HG03520 (cell line): ENCODE results near the gene RHBDF1.
A peak's percentile ranks its signal among the peaks of the same experiment; 100 is the strongest.

ENCODE experiments used
- ATAC-seq: cut with Tn5 transposase; IDR thresholded peaks from one replicate; pipeline ENCODE4 v1.9.1; 2021; ENCODE audit warnings: mild to moderate bottlenecking, moderate library complexity; ENCODE audit not compliant: unreplicated experiment

Gene RHBDF1

GRCh38 chr16:92431-93339 lies 20.3 kb upstream of the RHBDF1 start:
- no peak for ATAC-seq

DNA sequence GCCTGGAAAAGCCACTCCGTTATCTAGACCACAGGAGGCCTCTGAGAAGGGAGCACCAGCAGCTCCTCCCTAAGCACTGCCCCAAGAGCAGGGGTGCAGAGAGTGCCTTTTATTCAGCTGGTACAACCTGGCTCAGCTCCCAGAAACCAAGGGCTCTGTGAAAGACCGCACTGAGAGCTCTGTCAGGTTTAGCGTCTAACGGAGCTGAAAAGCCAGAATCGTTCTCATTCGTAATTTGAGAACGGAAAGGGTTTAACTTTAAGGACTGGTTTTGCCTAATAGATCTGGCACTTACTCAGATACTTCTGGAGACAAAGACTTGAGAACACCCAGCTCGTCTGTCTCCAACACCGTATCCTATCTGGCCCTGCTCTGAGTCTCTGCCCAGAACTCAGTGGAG lies 19.1 kb upstream of the RHBDF1 start:
- ATAC-seq, result no peak

DNA sequence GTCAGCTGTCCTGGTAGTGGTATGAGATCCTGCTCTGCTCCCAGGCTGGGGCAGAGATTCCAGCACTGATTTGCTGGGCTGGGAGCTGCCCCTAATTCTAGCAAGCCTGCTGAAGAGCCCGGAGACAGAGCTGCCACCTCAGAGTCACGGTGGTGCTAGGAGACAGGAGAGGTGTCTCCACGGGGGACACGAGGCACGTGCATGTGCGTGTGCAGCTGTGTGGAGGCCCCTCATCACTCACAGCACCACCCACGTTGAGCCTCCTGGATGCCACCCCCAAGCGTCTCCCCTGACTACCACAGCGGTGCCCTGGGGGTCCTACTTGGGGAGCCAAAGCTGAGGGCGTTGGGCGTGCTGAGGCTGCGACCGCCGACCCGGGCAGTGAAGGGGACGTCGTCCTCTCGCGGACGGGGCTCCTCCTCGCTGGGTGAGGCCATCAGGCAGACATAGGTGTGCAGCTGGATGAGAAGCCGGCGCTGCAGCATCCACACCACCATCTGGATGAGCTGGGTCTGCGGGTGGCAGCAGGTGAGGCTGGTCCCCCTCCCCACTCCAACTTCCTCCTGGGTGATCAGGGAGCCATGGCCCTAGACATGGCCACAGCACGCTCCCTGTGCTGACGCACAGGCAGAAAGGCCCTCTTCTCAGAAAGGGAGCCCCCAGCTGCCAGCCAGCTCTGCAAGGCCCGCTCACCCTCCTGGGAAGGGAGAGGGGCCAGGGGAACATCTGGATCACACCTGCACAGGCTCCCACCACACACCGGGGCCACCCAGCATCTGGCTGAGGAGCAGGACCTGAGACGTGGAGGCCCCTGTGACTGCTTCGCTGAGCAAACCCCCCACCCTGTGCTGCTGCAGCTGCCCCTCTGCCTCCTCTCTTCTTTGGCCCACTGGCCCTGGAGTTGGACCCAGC lies 17.2 kb upstream of the RHBDF1 start:
- no peak for ATAC-seq

- no peak for ATAC-seq
These were observed 16.2 kb upstream of the RHBDF1 start for GRCh38 chr16:88613-89012.

GRCh38 chr16:86483-86952 lies 14.1 kb upstream of the RHBDF1 start:
- ATAC-seq, result no peak

GRCh38 chr16:85865-86264 lies 13.4 kb upstream of the RHBDF1 start:
- ATAC-seq, result no peak

DNA sequence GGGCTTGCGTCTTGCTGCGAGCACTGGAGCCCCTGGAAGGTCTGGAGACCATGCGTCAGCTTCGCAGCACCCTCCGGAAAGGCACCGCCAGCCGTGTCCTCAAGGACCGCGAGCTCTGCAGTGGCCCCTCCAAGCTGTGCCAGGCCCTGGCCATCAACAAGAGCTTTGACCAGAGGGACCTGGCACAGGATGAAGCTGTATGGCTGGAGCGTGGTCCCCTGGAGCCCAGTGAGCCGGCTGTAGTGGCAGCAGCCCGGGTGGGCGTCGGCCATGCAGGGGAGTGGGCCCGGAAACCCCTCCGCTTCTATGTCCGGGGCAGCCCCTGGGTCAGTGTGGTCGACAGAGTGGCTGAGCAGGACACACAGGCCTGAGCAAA lies 13.0 kb upstream of the RHBDF1 start:
- no peak for ATAC-seq

DNA sequence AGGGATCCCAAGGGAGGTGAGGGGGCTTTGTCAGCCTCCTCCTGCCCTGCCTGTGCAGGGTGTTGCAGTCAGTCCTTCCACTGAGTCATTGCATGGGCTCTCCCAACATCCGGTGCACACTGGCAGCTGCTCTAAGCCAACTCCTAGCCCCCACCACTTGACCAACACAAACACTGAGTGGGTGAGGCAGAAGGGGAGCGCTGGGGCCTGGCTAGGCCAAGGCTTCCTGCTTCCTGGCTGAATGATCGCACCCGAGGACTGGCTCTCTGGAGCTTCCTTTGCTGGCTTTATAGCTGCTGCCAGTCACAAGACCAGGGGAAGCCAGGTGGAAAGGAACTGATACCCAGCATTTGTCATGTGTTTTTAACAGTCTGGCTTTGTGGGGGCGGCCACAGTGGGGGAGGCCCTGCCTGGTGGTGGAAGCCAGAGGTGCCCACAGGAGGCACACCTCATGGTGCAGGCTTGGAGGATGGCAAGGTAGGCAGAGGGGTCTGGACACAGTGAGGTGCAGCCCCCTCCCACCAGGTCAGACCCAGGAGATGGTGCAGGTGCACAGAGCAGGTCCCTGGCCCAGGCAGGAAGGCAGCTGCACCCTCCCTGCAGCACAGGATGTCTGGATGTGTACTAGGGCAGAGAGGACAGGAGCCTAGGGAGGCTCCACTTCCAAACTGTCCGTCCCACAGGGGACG lies 12.4 kb upstream of the RHBDF1 start:
- ATAC-seq, result no peak

DNA sequence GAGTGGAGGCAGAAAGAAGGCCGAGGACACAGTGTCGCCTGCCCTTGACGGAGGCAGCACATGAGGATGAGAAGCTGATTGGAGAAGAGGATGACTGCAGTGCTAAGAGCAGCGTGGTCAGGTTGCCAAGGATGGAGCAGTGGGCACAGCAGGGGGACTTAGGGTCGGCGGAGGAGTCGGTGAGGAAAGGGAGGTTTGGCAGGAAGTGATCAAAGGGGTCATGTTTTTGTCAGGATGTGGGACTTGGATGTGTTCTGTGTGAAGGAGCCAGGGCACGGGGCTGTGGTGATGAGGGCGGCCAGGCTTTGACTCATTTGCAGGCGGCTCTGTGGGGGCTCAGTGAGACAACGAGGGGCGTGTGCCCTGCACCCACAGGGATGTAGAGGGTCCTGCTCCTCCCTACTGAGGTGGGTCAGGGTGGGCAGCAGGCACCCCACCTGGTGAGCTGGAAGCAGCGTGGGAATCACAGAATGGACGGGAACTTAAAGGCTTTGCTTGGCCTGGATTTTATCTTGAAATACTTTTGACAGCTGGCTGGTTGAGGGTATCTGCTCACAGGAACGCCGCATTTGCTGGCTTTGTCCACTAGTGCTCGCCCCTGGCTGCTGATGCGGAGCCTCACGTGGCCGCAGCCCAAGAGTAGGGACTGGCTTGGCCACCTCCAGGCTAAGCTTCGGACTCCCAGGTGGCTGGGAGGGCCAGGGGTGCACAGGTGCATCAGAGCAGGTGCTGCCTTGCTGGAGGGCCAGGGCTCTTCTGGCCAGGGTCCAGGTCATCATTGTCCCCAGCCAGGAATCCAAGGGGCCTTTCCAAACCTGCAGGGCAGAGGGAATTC lies 11.6 kb upstream of the RHBDF1 start:
- no peak for ATAC-seq

GRCh38 chr16:83060-83603 lies 10.7 kb upstream of the RHBDF1 start:
- no peak for ATAC-seq

GRCh38 chr16:79151-80054 lies 7.0 kb upstream of the RHBDF1 start:
- ATAC-seq, result no peak

DNA sequence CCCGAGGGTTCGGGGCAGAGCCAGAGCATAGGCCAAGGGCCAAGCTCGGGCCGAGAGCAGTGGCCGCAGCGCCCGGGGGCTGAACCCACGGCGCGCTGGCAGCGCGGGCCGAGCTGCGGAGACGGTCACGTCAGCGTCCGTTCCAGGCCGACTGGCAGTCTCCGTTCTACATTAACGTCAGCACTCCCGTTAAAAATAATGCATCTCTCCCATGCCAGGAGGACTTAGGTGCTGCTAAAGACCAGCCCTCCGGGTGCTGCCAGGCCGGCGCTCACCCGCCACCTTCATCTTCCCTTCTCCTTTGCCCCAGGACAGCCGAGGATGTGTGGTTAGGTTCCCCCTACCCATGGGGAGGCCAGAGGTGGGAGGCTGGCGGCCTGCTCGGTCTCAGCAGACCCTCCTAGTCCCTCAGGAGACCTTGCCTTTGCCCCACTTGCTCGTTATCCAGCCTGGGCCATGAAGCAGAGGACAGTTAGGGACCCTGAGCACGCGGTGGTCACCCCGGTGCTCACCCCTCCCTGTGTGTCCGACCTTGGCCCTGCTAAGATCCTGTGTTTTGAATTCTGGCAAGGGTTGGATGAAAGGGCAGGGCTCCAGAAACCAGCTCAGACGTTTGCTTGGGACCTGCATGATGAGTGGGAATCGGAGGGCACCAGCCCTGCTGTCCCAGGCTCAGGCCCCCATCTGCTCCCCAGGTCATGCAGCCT lies 6.2 kb upstream of the RHBDF1 start:
- ATAC-seq, result peak; percentile 21

DNA sequence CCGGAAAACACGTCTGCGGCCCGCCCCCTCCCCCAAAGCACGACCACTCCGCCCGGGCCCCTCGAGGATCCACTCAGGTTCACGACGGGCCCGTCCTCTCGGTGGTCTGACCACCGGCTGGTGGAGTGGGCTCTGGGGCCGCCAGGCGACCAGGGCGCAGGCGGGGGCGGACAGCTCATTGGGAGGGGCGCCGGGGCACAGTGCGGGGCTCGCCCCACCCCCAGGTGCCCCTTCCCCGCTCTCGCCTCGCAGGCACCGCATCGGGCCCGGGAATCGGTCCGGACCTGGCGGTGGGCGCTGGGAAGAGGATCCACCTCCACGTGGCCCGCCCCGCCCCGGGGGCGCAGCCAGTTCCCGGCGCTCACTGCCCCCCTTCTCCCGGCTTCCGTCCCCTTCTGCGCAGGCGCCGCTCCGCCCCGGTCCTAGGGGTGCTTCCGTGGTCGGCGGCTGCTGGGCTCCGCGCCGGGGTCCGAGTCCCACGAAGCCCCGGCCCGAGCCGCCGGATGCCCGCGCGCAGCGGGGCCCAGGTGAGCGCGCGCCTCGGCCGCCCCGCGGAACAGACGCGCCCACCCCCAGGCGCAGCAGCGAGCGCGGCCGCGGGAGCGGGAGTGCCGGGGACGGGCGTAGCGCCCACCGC lies 5.5 kb upstream of the RHBDF1 start, which contains the start of gene MPG:
Gene MPG, plus strand, starts transcription at position 419 of the 637 bp plus-strand sequence. Its CDS starts 85 bp downstream, at position 504.
- ATAC-seq, result peak; percentile 52

GRCh38 chr16:77273-77806 lies 4.9 kb upstream of the RHBDF1 start:
- ATAC-seq, result peak; percentile 10

- ATAC-seq, result no peak
These were observed 4.3 kb upstream of the RHBDF1 start for GRCh38 chr16:76535-77272.

DNA sequence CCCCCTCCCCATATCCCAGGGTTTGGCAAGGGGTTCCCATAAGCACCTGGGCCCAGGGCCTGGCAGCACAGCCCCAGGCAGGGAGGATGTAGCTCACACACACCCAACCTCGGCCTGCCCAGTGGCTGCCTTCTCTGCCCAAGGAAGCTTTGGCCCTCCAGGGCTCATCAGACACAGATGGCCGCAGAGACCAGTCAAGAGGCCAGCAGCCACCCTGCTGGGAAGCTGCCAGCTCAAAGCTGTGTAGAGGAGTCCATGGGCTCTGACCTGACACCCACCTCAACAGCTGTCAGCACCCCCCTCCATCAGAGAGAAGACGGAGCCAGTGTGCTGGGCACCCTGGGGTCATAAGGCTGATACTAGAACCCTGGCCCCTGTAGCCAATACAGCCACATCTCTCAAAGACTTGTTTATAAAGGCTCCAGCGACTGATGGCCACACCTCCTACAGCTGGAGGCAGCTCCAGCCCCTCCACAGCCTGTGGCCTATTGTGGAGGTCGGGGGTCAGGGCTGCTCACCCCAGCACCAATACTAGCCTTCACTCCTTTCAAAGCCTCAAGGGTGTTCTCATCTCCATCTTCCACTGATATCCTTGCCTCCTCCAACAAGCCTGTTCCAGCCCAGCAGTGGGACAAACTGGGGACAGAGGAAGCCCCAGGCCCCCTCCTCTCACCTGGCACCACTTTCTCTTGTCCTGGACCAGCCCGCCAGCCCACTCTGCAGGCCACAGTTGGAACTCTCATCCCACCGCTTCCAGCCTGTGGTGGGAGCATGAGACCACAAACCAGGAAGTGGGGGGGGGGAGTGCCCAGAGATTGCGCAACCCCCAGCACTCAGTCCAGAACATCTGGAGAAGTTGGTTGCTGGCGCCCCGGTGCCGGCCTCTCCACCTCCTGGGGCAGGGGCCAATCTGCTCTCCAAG lies 3.4 kb upstream of the RHBDF1 start:
- no peak for ATAC-seq
